Measurements from ENCODE around the gene PNO1. TPM values are rescaled to one million over a fixed set of nuclear protein-coding genes. Genes with fewer than 3 reads are reported as not detected.

Gene PNO1
- total and polyA plus RNA-seq, 9 of the 15 experiments (the other 6 are each of a cell fraction or from before 2014, with no cell fraction given): 11.8 to 81.7 (median 41.1) TPM

GRCh38 chr2:68119504-68119903 lies 38.2 kb upstream of the PNO1 start:
- Histone ChIP-seq H3K79me2 (ENCODE audit: control insufficient read depth, insufficient read depth, low read length) (no peaks in the 10 kb centered on the region), H4K20me1 (replicated peaks; ENCODE audit: control insufficient read depth, insufficient read depth, low read length) (peaks cover 7% of the 10 kb centered on the region), H2AFZ (ENCODE audit: low read depth, low read length) (0 out of 2 replicates have a peak overlapping the region, but pooled peaks have one; percentile 66), H3K9me3 (replicated peaks; ENCODE audit: control insufficient read depth, insufficient read depth, low read depth, low read length) (no peaks in the 10 kb centered on the region), H3K27me3 (ENCODE audit: control insufficient read depth in 2 of 2, insufficient read depth in 2 of 2, low read length in 2 of 2) (no peaks in the 10 kb centered on the region), H3K9me1 (ENCODE audit: control insufficient read depth, insufficient read depth, low read length) (no peaks in the 10 kb centered on the region), H3K4me3 (no peak overlapping the region), H3K4me2 (ENCODE audit: insufficient read depth, low read length) (no peak overlapping the region), H3K36me3 (ENCODE audit: control insufficient read depth, insufficient read depth, low read length) (no peaks in the 10 kb centered on the region), H3K27ac (ENCODE audit: extremely low read depth, low read depth, low read length) (no peak overlapping the region), H3K4me1 (replicated peaks in 1 of 2; ENCODE audit: control insufficient read depth in 2 of 2, insufficient read depth in 2 of 2, low read length in 2 of 2) (peaks cover 9 to 24% of the 10 kb centered on the region in 2 experiments; a peak in 4 of 5 replicates), H3K9ac (ENCODE audit: insufficient read depth in 1 of 2, low read depth in 2 of 2, low read length in 2 of 2) (no peak overlapping the region)
- POLR2A ChIA-PET: interaction anchor here (1.1 kb wide), 1 partner anchor 62 kb away, joined by 5 read pairs; no protein-coding TSS in a partner anchor
- 73% methylated on average over 5 of the region's 5 CpGs for WGBS (ENCODE audit: insufficient coverage, low coverage, missing lambda C conversion rate)
- in situ Hi-C loops (cut with MboI) (no loop called here), intact Hi-C loops (cut with micrococcal nuclease) (no loop called here)
- ATAC-seq (no peak), FAIRE-seq (no peak), DNase-seq (ENCODE audit: extremely low read depth in 1 of 4, low spot score in 3 of 4) (no peak)
- no TSS peak for BruUV-seq (replicated peaks)
- CTCF ChIA-PET (ENCODE audit: low intra/inter-chr PET ratio): interaction anchor here (1.2 kb wide), 1 partner anchor 238 kb away, joined by 3 read pairs; no protein-coding TSS in a partner anchor
- TF ChIP-seq ZBTB40 (IDR thresholded peaks at IDR 0.05) (no peak), ZBTB40 (CRISPR knock-in tag; IDR thresholded peaks at IDR 0.05) (no peak), ZNF707 (CRISPR knock-in tag; conservative IDR thresholded peaks at IDR 0.05) (no peak), MXD1 (CRISPR knock-in tag; IDR thresholded peaks at IDR 0.05; ENCODE audit: borderline replicate concordance, poor library complexity, severe bottlenecking) (no peak), MBD1 (CRISPR knock-in tag; IDR thresholded peaks at IDR 0.05) (no peak), ZSCAN29 (IDR thresholded peaks at IDR 0.05) (no peak), ZNF143 (CRISPR knock-in tag; IDR thresholded peaks at IDR 0.05) (no peak), GABPB2 (CRISPR knock-in tag; conservative IDR thresholded peaks at IDR 0.05) (no peak), SFPQ (IDR thresholded peaks at IDR 0.05; ENCODE audit: low read depth, low read length) (no peak)
